Endodermal cell (in vitro differentiated cells): ENCODE measurements around the gene NPHP4. TPM values are rescaled to one million over a fixed set of nuclear protein-coding genes. Genes with fewer than 3 reads are reported as not detected.

Experiments
- DNase-seq: peaks from one replicate; pipeline ENCODE4 v3.0.0-alpha.2; 2017
- H3K27ac ChIP-seq: 2 replicates; pipeline ENCODE4 v1.5.1; 2013; ENCODE audit warnings: mild to moderate bottlenecking, low read depth, low read length, moderate library complexity
- H3K27me3 ChIP-seq: 2 replicates; pipeline ENCODE4 v1.6.1; 2013; ENCODE audit warnings: mild to moderate bottlenecking, low read length, moderate library complexity; ENCODE audit not compliant: insufficient read depth, control insufficient read depth, poor library complexity, severe bottlenecking
- H3K36me3 ChIP-seq: 2 replicates; pipeline ENCODE4 v1.7.0; 2013; ENCODE audit warnings: mild to moderate bottlenecking, low read length, moderate library complexity; ENCODE audit not compliant: control insufficient read depth, insufficient read depth
- H3K4me1 ChIP-seq: one replicate; pipeline ENCODE4 v1.7.0; 2013; ENCODE audit warnings: low read length; ENCODE audit not compliant: control insufficient read depth, insufficient read depth
- H3K4me3 ChIP-seq: 2 replicates; pipeline ENCODE4 v1.5.1; 2013; ENCODE audit warnings: mild to moderate bottlenecking, low read length, moderate library complexity
- H3K9ac ChIP-seq: 2 replicates; pipeline ENCODE4 v1.6.1; 2013; ENCODE audit warnings: mild to moderate bottlenecking, low read length, moderate library complexity; ENCODE audit not compliant: poor library complexity, severe bottlenecking; ENCODE audit errors: extremely low read depth
- H3K9me3 ChIP-seq: 2 replicates; pipeline ENCODE4 v1.6.1; 2013; ENCODE audit warnings: mild to moderate bottlenecking, low read length, moderate library complexity; ENCODE audit not compliant: control insufficient read depth
- H3K27ac Mint-ChIP-seq: 2 replicates; pipeline ENCODE4 v1.8.0; 2020; ENCODE audit warnings: mixed read lengths
- H3K27me3 Mint-ChIP-seq: 2 replicates; pipeline ENCODE4 v1.8.0; 2021; ENCODE audit warnings: mild to moderate bottlenecking, mixed read lengths; ENCODE audit not compliant: insufficient read depth
- H3K36me3 Mint-ChIP-seq: 2 replicates; pipeline ENCODE4 v1.8.0; 2020; ENCODE audit warnings: low read depth, mixed read lengths
- H3K4me1 Mint-ChIP-seq: 2 replicates; pipeline ENCODE4 v1.8.0; 2020; ENCODE audit warnings: mixed read lengths
- H3K4me3 Mint-ChIP-seq: 2 replicates; pipeline ENCODE4 v1.8.0; 2020; ENCODE audit warnings: mild to moderate bottlenecking, moderate library complexity, mixed read lengths
- H3K9me3 Mint-ChIP-seq: 2 replicates; pipeline ENCODE4 v1.8.0; 2020; ENCODE audit warnings: mild to moderate bottlenecking, mixed read lengths
- WGBS, 2 experiments: methylation state at CpG; one replicate each; pipeline versions ENCODE4 v1.1.5 to v1.1.7; 2013; ENCODE audit warnings: missing lambda C conversion rate in 2 of 2, mixed read lengths in 1 of 2; ENCODE audit not compliant: insufficient coverage in 1 of 2, insufficient read length in 1 of 2; 5-methylcytosine and 5-hydroxymethylcytosine counted together
- total RNA-seq, 2 donors: library from RNA; stranded (reverse); fragmentation: NEBNext Ultra II Directional in 1 of 2; extraction: Animal tissue kit (Norgen Biotek cat#: 25700) in 1 of 2; gene quantifications; 2 replicates in 1 of 2; 3 replicates in 1 of 2; pipeline ENCODE4 v1.2.1, GENCODE V29; 2021
- TF ChIP-seq, protein P1 (sequence below): fragments of 200-600 bp; sonication (generic); conservative IDR thresholded peaks from 2 replicates; pipeline ENCODE4 v1.5.0; 2021; ENCODE audit warnings: antibody characterized with exemption, mild to moderate bottlenecking

NPHP4 gene
- total RNA-seq, 2 donors from 2014 or later = 19.1 to 25.4 TPM

DNA sequence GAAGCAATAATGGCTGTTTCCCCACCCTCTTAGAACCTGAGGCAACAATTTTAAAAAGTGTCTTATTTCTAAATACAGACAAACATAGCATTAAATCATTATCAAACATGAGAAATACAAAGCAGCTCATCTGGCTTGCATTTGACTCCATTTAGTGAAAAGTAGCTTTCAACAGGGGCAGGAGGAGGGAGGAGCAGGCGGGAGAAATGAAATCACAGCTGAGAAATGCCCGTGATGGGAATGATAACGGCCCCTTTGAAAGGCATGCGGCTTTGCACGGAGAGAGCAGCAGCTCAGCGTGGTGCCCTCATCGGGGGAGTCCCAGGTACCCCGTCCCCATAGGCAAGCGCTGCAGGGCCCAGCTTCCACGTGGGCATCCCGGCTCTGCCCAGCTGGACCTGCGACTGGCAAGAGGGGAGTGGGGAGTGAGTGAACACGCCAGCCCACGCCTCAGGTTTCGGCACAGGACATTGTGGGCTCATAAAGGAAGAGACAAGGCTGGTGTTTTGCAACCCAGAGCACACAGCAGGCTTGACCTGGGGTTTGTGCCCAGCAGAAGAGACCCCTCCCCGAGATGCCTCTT, 134.6 kb downstream of the NPHP4 start:
- no peaks in the 10 kb centered on the region for H3K27me3 Mint-ChIP-seq
- no peak overlapping the region for H3K27ac ChIP-seq
- no peaks in the 10 kb centered on the region for H3K4me1 Mint-ChIP-seq
- no peaks in the 10 kb centered on the region for H3K27me3 ChIP-seq
- no peak overlapping the region for H3K9ac ChIP-seq
- H3K36me3 ChIP-seq = no peaks in the 10 kb centered on the region
- H3K27ac Mint-ChIP-seq = no peak overlapping the region
- H3K36me3 Mint-ChIP-seq = peaks cover 2% of the 10 kb centered on the region
- DNase-seq = no peak
- H3K4me3 Mint-ChIP-seq = no peak overlapping the region
- H3K4me3 ChIP-seq = no peak overlapping the region
- 75 to 77% methylated on average over 16 of the region's 16 CpGs for WGBS, 2 experiments
- H3K9me3 Mint-ChIP-seq = peaks cover 2% of the 10 kb centered on the region
- TF ChIP-seq, protein P1, sequence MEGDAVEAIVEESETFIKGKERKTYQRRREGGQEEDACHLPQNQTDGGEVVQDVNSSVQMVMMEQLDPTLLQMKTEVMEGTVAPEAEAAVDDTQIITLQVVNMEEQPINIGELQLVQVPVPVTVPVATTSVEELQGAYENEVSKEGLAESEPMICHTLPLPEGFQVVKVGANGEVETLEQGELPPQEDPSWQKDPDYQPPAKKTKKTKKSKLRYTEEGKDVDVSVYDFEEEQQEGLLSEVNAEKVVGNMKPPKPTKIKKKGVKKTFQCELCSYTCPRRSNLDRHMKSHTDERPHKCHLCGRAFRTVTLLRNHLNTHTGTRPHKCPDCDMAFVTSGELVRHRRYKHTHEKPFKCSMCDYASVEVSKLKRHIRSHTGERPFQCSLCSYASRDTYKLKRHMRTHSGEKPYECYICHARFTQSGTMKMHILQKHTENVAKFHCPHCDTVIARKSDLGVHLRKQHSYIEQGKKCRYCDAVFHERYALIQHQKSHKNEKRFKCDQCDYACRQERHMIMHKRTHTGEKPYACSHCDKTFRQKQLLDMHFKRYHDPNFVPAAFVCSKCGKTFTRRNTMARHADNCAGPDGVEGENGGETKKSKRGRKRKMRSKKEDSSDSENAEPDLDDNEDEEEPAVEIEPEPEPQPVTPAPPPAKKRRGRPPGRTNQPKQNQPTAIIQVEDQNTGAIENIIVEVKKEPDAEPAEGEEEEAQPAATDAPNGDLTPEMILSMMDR = no peak
- H3K4me1 ChIP-seq = no peaks in the 10 kb centered on the region
- no peaks in the 10 kb centered on the region for H3K9me3 ChIP-seq

DNA sequence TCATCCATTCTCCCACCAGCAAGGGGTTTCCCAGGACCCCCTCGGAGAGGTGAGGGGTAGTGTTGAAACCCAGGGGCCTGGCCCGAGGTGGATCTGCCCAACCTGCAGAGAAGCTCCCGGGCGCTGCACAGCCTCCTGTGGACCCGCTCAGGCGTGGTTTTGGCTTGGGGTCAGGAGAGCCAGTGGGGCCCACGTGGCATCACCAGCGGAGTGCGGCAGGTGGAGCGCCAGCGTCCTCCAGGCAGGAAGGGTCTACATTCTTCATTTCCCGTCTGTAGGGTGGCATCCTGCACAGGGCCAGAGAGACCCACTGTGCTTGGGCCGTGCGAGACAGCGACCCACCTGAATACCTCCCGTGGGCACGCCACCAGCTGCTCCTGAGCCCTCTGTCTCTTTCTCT, 135.2 kb downstream of the NPHP4 start:
- Mint-ChIP-seq H3K36me3 (peaks cover 2% of the 10 kb centered on the region), H3K27ac (no peak overlapping the region), H3K27me3 (no peaks in the 10 kb centered on the region), H3K4me3 (no peak overlapping the region), H3K4me1 (no peaks in the 10 kb centered on the region), H3K9me3 (peaks cover 2% of the 10 kb centered on the region)
- 93 to 99% methylated on average over 16 to 17 of the region's 17 CpGs for whole genome bisulfite sequencing, 2 experiments
- H3K4me3 ChIP-seq = no peak overlapping the region
- H3K27me3 ChIP-seq = no peaks in the 10 kb centered on the region
- no peak overlapping the region for H3K27ac ChIP-seq
- no peaks in the 10 kb centered on the region for H3K9me3 ChIP-seq
- TF ChIP-seq, protein P1 = no peak
- H3K4me1 ChIP-seq = no peaks in the 10 kb centered on the region
- no peak overlapping the region for H3K9ac ChIP-seq
- H3K36me3 ChIP-seq = no peaks in the 10 kb centered on the region
- DNase-seq = no peak

DNA sequence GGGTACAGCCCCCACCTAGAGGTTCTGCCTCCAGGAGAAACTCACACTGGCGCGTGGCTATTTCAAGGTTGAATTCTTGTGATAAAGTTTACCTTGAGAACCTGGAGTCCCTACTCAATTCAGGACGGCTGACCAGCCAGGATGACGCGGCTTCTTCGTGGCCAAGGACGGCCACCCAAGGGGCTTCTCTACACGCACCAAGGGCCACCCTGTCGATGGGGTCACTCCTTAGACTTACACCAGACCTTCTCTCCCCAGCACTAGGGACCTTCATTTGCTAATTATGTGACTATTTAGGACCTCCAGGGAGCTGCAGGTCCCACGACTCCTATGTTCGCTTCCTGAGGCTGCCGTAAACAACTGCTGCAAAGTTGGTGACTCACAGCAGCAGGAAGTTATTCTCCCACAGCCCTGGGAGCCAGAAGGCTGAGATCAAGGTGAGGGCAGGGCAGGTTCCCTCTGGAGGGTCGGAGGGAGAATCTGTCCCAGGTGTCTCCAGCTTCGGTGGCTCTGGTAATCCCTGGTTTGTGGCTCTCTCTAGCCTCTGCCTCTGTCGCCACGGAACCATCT, 135.9 kb downstream of the NPHP4 start:
- Histone ChIP-seq H3K4me1 (no peaks in the 10 kb centered on the region), H3K9ac (no peak overlapping the region), H3K9me3 (no peaks in the 10 kb centered on the region), H3K27me3 (no peaks in the 10 kb centered on the region), H3K27ac (no peak overlapping the region), H3K36me3 (no peaks in the 10 kb centered on the region), H3K4me3 (no peak overlapping the region)
- Mint-ChIP-seq H3K27ac (no peak overlapping the region), H3K4me1 (no peaks in the 10 kb centered on the region), H3K27me3 (no peaks in the 10 kb centered on the region), H3K4me3 (no peak overlapping the region), H3K9me3 (peaks cover 2% of the 10 kb centered on the region), H3K36me3 (peaks cover 2% of the 10 kb centered on the region)
- 88 to 91% methylated on average over 12 to 16 of the region's 16 CpGs for WGBS, 2 experiments
- TF ChIP-seq, protein P1 = no peak
- peak; percentile 79 for DNase-seq
